ENCODE measurements around the gene TOMM40. TPM values are rescaled to one million over a fixed set of nuclear protein-coding genes. Genes with fewer than 3 reads are reported as not detected.
A peak's percentile ranks its signal among the peaks of the same experiment; 100 is the strongest.

Gene TOMM40
- total and polyA plus RNA-seq, 4 donors, result 27.0 to 34.4 (median 30.6) TPM

GRCh38 chr19:44846455-44847143 is 44.5 kb upstream of the TOMM40 start:
- Histone ChIP-seq H3K4me3 (ENCODE audit: low read depth in 1 of 3, low read length in 3 of 3) (peak overlapping the region; percentile 71 to 87 (median 79)), H3K4me1 (ENCODE audit: control insufficient read depth in 4 of 4, insufficient read depth in 4 of 4, low read length in 3 of 4) (peaks cover 9 to 47% (median 33%) of the 10 kb centered on the region in 4 donors), H3K9ac (ENCODE audit: low read depth in 1 of 2, low read length in 2 of 2) (peak overlapping the region; percentile 95 to 100), H3K27ac (ENCODE audit: low read depth in 1 of 2, low read length in 2 of 2) (peak overlapping the region; percentile 87 to 96), H3K9me3 (ENCODE audit: control insufficient read depth in 4 of 4, low read length in 3 of 4) (no peaks in the 10 kb centered on the region), H3K36me3 (ENCODE audit: control insufficient read depth in 4 of 4, insufficient read depth in 3 of 4, low read depth in 1 of 4, low read length in 3 of 4) (no peaks in the 10 kb centered on the region), H3K27me3 (ENCODE audit: control insufficient read depth in 4 of 4, insufficient read depth in 4 of 4, low read length in 3 of 4) (no peaks in the 10 kb centered on the region)
- TF ChIP-seq CTCF (IDR thresholded peaks at IDR 0.05; ENCODE audit: low read depth, low read length, missing input control), result no peak
- peak in 1 of 2 donors; percentile 4 for TF ChIP-seq RAD21 (IDR thresholded peaks at IDR 0.05)
- WGBS, result under 1% methylated on average over 51 of the region's 51 CpGs
- DNase-seq (ENCODE audit: low spot score), result no peak

- H3K9me3 ChIP-seq (ENCODE audit: control insufficient read depth in 4 of 4, low read length in 3 of 4), result no peaks in the 10 kb centered on the region
- H3K36me3 ChIP-seq (ENCODE audit: control insufficient read depth in 4 of 4, insufficient read depth in 3 of 4, low read depth in 1 of 4, low read length in 3 of 4), result no peaks in the 10 kb centered on the region
- no peaks in the 10 kb centered on the region for H3K27me3 ChIP-seq (ENCODE audit: control insufficient read depth in 4 of 4, insufficient read depth in 4 of 4, low read length in 3 of 4)
- peaks cover 9 to 49% (median 33%) of the 10 kb centered on the region in 4 donors for H3K4me1 ChIP-seq (ENCODE audit: control insufficient read depth in 4 of 4, insufficient read depth in 4 of 4, low read length in 3 of 4)
- no peak for DNase-seq (ENCODE audit: low spot score)
- TF ChIP-seq GABPA (IDR thresholded peaks at IDR 0.05 in 1 of 2, conservative IDR thresholded peaks at IDR 0.05 in 1 of 2), result peak in 1 of 2 donors; percentile 19
- TF ChIP-seq REST (IDR thresholded peaks at IDR 0.05), result no peak
- peak in 1 of 2 donors; percentile 28 for TF ChIP-seq RAD21 (IDR thresholded peaks at IDR 0.05)
- peak in 1 of 2 donors; percentile 3 for TF ChIP-seq RXRA (IDR thresholded peaks at IDR 0.05)
- TF ChIP-seq CTCF (IDR thresholded peaks at IDR 0.05; ENCODE audit: low read depth, low read length, missing input control), result peak; percentile 1
- peak; percentile 14 for TF ChIP-seq ZBTB33 (IDR thresholded peaks at IDR 0.05)
- no peak for TF ChIP-seq FOXA2 (IDR thresholded peaks at IDR 0.05)
- TF ChIP-seq TAF1 (conservative IDR thresholded peaks at IDR 0.05), result peak; percentile 50
- peak overlapping the region; percentile 81 to 100 for H3K9ac ChIP-seq (ENCODE audit: low read depth in 1 of 2, low read length in 2 of 2)
- peak overlapping the region; percentile 71 to 87 (median 79) for H3K4me3 ChIP-seq (ENCODE audit: low read depth in 1 of 3, low read length in 3 of 3)
- WGBS, result 2% methylated on average over 47 of the region's 47 CpGs
- peak overlapping the region; percentile 87 to 96 for H3K27ac ChIP-seq (ENCODE audit: low read depth in 1 of 2, low read length in 2 of 2)
Observed at GRCh38 chr19:44847144-44848035, 43.7 kb upstream of the TOMM40 start.
